A549 (cell line): ENCODE measurements around the gene IFT43. TPM values are rescaled to one million over a fixed set of nuclear protein-coding genes. Genes with fewer than 3 reads are reported as not detected.

Experiments used
- ATAC-seq, 2 experiments: fragments of 200-7000 bp in 1 of 2; fragments of >200 bp in 1 of 2; cut with Nextera tagmentation in 1 of 2; cut with Tn5 transposase in 1 of 2; 3 replicates each; pipeline versions ENCODE4 v1.8.0 to v1.9.1; 2018 to 2020; ENCODE audit warnings: mild to moderate bottlenecking in 1 of 2, moderate library complexity in 1 of 2
- CTCF ChIA-PET: fragments of 300-600 bp; sonication (Branson Sonifier 250); formaldehyde crosslinking; extraction: SDS; loops from one replicate; lab custom pipeline; 2021; ENCODE audit warnings: antibody characterized with exemption, inconsistent platforms; lab: Yijun Ruan, JAX
- POLR2A ChIA-PET: fragments of 350-600 bp; formaldehyde crosslinking; extraction: SDS; loops from one replicate; lab custom pipeline; 2021; ENCODE audit warnings: antibody characterized with exemption, inconsistent platforms; lab: Yijun Ruan, JAX
- DNase-seq, 2 experiments: peaks; one replicate each; pipeline versions ENCODE4 v3.0.0 to v3.0.0-alpha.2; 2011 to 2016; ENCODE audit warnings: low read depth in 1 of 2, low spot score in 1 of 2
- FAIRE-seq: peaks from 2 replicates; lab custom pipeline; 2011; peaks lifted over from hg19 to GRCh38; lab: Jason Lieb, UNC
- H3K27ac ChIP-seq, 2 experiments: fragments of >200 bp; sonication (Bioruptor Twin); formaldehyde crosslinking; 3 replicates each; pipeline ENCODE4 v1.5.1; 2016 to 2017
- H3K4me1 ChIP-seq: fragments of >200 bp; sonication (Bioruptor Twin); formaldehyde crosslinking; 3 replicates; pipeline ENCODE4 v1.6.1; 2016
- H3K4me2 ChIP-seq: fragments of >200 bp; sonication (Bioruptor Twin); formaldehyde crosslinking; 3 replicates; pipeline ENCODE4 v1.6.1; 2016
- H3K4me3 ChIP-seq: fragments of >200 bp; sonication (Bioruptor Twin); formaldehyde crosslinking; 3 replicates; pipeline ENCODE4 v1.5.1; 2016
- H3K9me3 ChIP-seq: fragments of >200 bp; sonication (Bioruptor Twin); formaldehyde crosslinking; 3 replicates; pipeline ENCODE4 v1.6.1; 2016
- BHLHE40 ChIP-seq: IDR thresholded peaks from 2 replicates; pipeline ENCODE4 v1.6.1; 2012; ENCODE audit warnings: low read depth, low read length, inconsistent platforms
- CHD4 ChIP-seq: fragments of 200-600 bp; sonication (generic); IDR thresholded peaks from 2 replicates; pipeline ENCODE4 v1.6.1; 2016; ENCODE audit warnings: antibody characterized with exemption, mild to moderate bottlenecking, borderline replicate concordance
- EHF ChIP-seq: fragments of 250-450 bp; sonication (Bioruptor Pico); IDR thresholded peaks from 2 replicates; pipeline ENCODE4 v1.5.0; 2020; ENCODE audit warnings: mild to moderate bottlenecking
- FOSB ChIP-seq: fragments of 250-450 bp; sonication (Bioruptor Pico); IDR thresholded peaks from 2 replicates; pipeline ENCODE4 v1.5.0; 2020; ENCODE audit warnings: mild to moderate bottlenecking, moderate library complexity
- HEYL ChIP-seq: fragments of 250-450 bp; sonication (Bioruptor Pico); IDR thresholded peaks from 2 replicates; pipeline ENCODE4 v1.8.0; 2021; ENCODE audit warnings: mild to moderate bottlenecking, moderate library complexity
- HOXA7 ChIP-seq: fragments of 250-450 bp; sonication (Bioruptor Pico); IDR thresholded peaks from 2 replicates; pipeline ENCODE4 v1.5.0; 2020; ENCODE audit warnings: mild to moderate bottlenecking, moderate library complexity
- HOXB13 ChIP-seq: fragments of 250-450 bp; sonication (Bioruptor Pico); IDR thresholded peaks from 2 replicates; pipeline ENCODE4 v1.5.0; 2020; ENCODE audit warnings: low read depth, mild to moderate bottlenecking, moderate library complexity
- HOXB5 ChIP-seq: fragments of 250-450 bp; sonication (Bioruptor Pico); IDR thresholded peaks from 2 replicates; pipeline ENCODE4 v1.5.0; 2020; ENCODE audit warnings: mild to moderate bottlenecking, moderate library complexity
- JUNB ChIP-seq: fragments of >200 bp; sonication (Bioruptor Twin); formaldehyde crosslinking; IDR thresholded peaks from 2 replicates; pipeline ENCODE4 v1.6.1; 2016
- MAFK ChIP-seq: fragments of 450-650 bp; IDR thresholded peaks from 2 replicates; pipeline ENCODE4 v1.6.1; 2014; ENCODE audit not compliant: partially characterized antibody
- MAZ ChIP-seq: fragments of 150-350 bp; IDR thresholded peaks from 2 replicates; pipeline ENCODE4 v1.6.1; 2014; ENCODE audit warnings: antibody characterized with exemption, low read depth, low read length, borderline replicate concordance
- NFE2L2 ChIP-seq: fragments of 150-350 bp; conservative IDR thresholded peaks from 2 replicates; pipeline ENCODE4 v1.6.1; 2014; ENCODE audit warnings: low read length
- NPAS2 ChIP-seq: fragments of 250-450 bp; sonication (Bioruptor Pico); IDR thresholded peaks from 2 replicates; pipeline ENCODE4 v1.8.0; 2022; ENCODE audit warnings: mild to moderate bottlenecking, moderate library complexity, borderline replicate concordance
- RCOR1 ChIP-seq: fragments of 150-350 bp; IDR thresholded peaks from 2 replicates; pipeline ENCODE4 v1.6.1; 2014; ENCODE audit warnings: antibody characterized with exemption, low read length, low read depth
- RNF2 ChIP-seq: fragments of 200-600 bp; sonication (generic); IDR thresholded peaks from 2 replicates; pipeline ENCODE4 v1.6.1; 2016; ENCODE audit warnings: low read depth, mild to moderate bottlenecking, antibody characterized with exemption, moderate library complexity, borderline replicate concordance
- TP53 ChIP-seq: fragments of 250-450 bp; sonication (Bioruptor Pico); IDR thresholded peaks from 2 replicates; pipeline ENCODE4 v1.5.0; 2021; ENCODE audit warnings: mild to moderate bottlenecking, moderate library complexity
- ZNF302 ChIP-seq: fragments of 250-450 bp; sonication (Bioruptor Pico); IDR thresholded peaks from 2 replicates; pipeline ENCODE4 v1.9.0; 2021; ENCODE audit warnings: inconsistent platforms, mild to moderate bottlenecking, moderate library complexity
- ZSCAN20 ChIP-seq: fragments of 250-450 bp; sonication (Bioruptor Pico); IDR thresholded peaks from 2 replicates; pipeline ENCODE4 v1.8.0; 2022; ENCODE audit warnings: mild to moderate bottlenecking, moderate library complexity
- WGBS: methylation state at CpG from one replicate; pipeline ENCODE4 v1.1.6; 2017; ENCODE audit errors: missing lambda C conversion rate; 5-methylcytosine and 5-hydroxymethylcytosine counted together
- polyA plus RNA-seq, 4 experiments: library from polyadenylated mRNA; depleted of rRNA in 3 of 4; stranded (reverse); fragments of >200 nt; fragmentation: RNase III in 1 of 4; extraction: RNeasy Plus Mini Kit Qiagen cat#74134 plus additional on column Dnase treatment in 1 of 4; gene quantifications; 2 replicates in 3 of 4; 3 replicates in 1 of 4; pipeline ENCODE4 v1.2.3, GENCODE V29; 2011 to 2017
- TF ChIP-seq, protein P1 (sequence below): fragments of 150-350 bp; IDR thresholded peaks from 2 replicates; pipeline ENCODE4 v1.6.1; 2014; ENCODE audit warnings: low read depth, mild to moderate bottlenecking, low read length
- TF ChIP-seq, protein P2 (sequence below): fragments of >200 bp; sonication (Bioruptor Twin); formaldehyde crosslinking; IDR thresholded peaks from 3 replicates; pipeline ENCODE4 v1.6.1; 2016
- TF ChIP-seq, protein P3 (sequence below): IDR thresholded peaks from 2 replicates; pipeline ENCODE4 v1.6.1; 2012
- TF ChIP-seq, protein P4 (sequence below): IDR thresholded peaks from 2 replicates; pipeline ENCODE4 v1.6.1; 2012

The IFT43 gene
- polyA plus RNA-seq, 2 of the 4 experiments (the other 2 are of a cell fraction): 46.4 to 49.4 TPM

DNA sequence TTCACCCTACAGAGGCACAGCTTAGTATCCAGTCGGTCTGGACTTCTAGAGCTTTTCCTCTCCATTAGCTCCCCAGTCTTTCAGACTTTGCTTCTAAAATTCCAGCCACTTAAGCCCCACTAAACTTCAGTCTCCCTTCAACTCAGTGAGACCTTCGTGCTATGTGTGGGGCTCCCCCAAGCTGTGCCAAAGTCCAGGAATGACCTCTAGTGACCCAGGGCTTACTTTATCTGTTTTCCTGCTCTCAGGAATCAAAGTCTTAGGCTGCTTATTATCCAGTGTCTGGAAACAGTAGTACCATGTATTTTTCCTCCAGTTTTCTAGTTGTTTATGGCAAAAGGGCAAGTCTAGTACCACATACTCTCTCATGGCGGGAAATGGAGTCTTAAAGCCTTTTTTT, 77.8 kb downstream of the IFT43 start:
- WGBS: 84% methylated on average over 3 of the region's 3 CpGs

DNA sequence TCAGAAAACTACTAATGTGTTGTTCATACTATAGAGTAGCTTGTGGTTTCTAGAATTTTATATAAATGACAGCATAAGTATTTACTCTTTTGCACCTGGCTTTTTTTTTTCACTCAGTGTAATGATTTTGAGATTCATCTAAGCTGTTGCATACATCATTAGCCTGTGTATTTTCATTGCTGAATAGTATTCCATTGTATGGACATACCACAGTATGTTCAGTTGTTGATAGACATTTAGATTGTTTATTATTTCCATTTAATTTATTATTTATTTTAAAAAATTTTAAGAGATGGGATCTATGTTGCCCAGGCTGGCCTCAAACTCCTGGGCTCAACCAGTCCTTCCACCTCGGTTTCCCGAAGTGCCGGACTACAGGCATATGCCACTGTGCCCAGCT, 80.0 kb downstream of the IFT43 start:
- peaks cover 7% of the 10 kb centered on the region; the same call in 1 of the 3 replicates for H3K9me3 ChIP-seq
- H3K27ac ChIP-seq: no peak overlapping the region
- POLR2A ChIA-PET: no interaction called here
- CTCF ChIA-PET: interaction anchor here (0.6 to 4.7 kb wide), 8 partner anchors 10 to 580 kb away, joined by 3 to 23 read pairs (median 3); no protein-coding TSS in a partner anchor
- 95% methylated on average over 3 of the region's 3 CpGs for WGBS
- no peak for FAIRE-seq
- DNase-seq: no peak
- no peak overlapping the region for H3K4me2 ChIP-seq
- no peak for ATAC-seq
- no peaks in the 10 kb centered on the region for H3K4me1 ChIP-seq
- H3K4me3 ChIP-seq: no peak overlapping the region
- TF ChIP-seq, protein P1, sequence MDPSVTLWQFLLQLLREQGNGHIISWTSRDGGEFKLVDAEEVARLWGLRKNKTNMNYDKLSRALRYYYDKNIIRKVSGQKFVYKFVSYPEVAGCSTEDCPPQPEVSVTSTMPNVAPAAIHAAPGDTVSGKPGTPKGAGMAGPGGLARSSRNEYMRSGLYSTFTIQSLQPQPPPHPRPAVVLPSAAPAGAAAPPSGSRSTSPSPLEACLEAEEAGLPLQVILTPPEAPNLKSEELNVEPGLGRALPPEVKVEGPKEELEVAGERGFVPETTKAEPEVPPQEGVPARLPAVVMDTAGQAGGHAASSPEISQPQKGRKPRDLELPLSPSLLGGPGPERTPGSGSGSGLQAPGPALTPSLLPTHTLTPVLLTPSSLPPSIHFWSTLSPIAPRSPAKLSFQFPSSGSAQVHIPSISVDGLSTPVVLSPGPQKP: no peak
- TF ChIP-seq MAFK (no peak), RCOR1 (no peak)

More for the DNA sequence above, 77.8 kb downstream of the IFT43 start:
- TF ChIP-seq JUNB (no peak), HEYL (CRISPR knock-in tag) (no peak), HOXA7 (CRISPR knock-in tag) (no peak), EHF (CRISPR knock-in tag) (no peak), ZSCAN20 (CRISPR knock-in tag) (no peak), MAZ (no peak), ZNF302 (CRISPR knock-in tag) (no peak), NFE2L2 (no peak), HOXB13 (CRISPR knock-in tag) (no peak), FOSB (CRISPR knock-in tag) (no peak)
- TF ChIP-seq, protein P2, sequence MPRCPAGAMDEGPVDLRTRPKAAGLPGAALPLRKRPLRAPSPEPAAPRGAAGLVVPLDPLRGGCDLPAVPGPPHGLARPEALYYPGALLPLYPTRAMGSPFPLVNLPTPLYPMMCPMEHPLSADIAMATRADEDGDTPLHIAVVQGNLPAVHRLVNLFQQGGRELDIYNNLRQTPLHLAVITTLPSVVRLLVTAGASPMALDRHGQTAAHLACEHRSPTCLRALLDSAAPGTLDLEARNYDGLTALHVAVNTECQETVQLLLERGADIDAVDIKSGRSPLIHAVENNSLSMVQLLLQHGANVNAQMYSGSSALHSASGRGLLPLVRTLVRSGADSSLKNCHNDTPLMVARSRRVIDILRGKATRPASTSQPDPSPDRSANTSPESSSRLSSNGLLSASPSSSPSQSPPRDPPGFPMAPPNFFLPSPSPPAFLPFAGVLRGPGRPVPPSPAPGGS: no peak
- TF ChIP-seq, protein P3, sequence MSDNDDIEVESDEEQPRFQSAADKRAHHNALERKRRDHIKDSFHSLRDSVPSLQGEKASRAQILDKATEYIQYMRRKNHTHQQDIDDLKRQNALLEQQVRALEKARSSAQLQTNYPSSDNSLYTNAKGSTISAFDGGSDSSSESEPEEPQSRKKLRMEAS: no peak
- TF ChIP-seq, protein P1: no peak
- Histone ChIP-seq H3K27ac (no peak overlapping the region), H3K9me3 (peaks cover 7% of the 10 kb centered on the region; the same call in 1 of the 3 replicates), H3K4me2 (no peak overlapping the region), H3K4me3 (no peak overlapping the region), H3K4me1 (no peaks in the 10 kb centered on the region)
- FAIRE-seq: no peak
- ChIA-PET POLR2A (no interaction called here), CTCF (interaction anchor here (0.7 to 1.7 kb wide), 4 partner anchors 10 to 324 kb away, joined by 4 to 8 read pairs (median 6); no protein-coding TSS in a partner anchor)
- ATAC-seq: no peak
- no peak for DNase-seq

DNA sequence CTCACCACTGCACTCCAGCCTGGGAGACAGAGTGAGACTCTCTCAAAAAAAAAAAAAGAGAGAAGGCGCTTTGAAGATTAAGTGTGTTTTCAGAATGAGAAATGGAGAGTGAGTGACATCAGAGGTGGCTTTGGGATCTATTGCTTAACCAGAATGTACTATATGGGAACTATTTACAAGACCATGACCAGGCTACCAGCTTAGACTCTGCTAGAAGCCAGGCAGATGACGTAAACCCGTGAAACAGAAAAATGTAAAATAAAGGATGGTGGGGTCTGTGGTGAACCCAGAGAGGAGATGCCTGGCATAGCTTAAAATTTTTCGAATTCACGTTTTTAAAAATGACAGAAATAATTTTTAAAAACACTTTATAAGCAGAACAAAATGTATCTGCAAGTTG, 82.0 kb downstream of the IFT43 start:
- Histone ChIP-seq H3K4me1 (no peaks in the 10 kb centered on the region), H3K4me2 (no peak overlapping the region), H3K27ac (no peak overlapping the region), H3K9me3 (peaks cover 7% of the 10 kb centered on the region; the same call in 1 of the 3 replicates), H3K4me3 (no peak overlapping the region)
- no peak for TF ChIP-seq EHF (CRISPR knock-in tag)
- TF ChIP-seq BHLHE40: no peak
- no peak for TF ChIP-seq NPAS2 (CRISPR knock-in tag)
- TF ChIP-seq HOXB5 (CRISPR knock-in tag): no peak
- no peak for TF ChIP-seq RNF2
- TF ChIP-seq HOXA7 (CRISPR knock-in tag): no peak
- TF ChIP-seq CHD4: no peak
- TF ChIP-seq TP53 (CRISPR knock-in tag): no peak
- TF ChIP-seq, protein P4, sequence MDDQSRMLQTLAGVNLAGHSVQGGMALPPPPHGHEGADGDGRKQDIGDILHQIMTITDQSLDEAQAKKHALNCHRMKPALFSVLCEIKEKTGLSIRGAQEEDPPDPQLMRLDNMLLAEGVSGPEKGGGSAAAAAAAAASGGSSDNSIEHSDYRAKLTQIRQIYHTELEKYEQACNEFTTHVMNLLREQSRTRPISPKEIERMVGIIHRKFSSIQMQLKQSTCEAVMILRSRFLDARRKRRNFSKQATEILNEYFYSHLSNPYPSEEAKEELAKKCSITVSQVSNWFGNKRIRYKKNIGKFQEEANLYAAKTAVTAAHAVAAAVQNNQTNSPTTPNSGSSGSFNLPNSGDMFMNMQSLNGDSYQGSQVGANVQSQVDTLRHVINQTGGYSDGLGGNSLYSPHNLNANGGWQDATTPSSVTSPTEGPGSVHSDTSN: no peak
- TF ChIP-seq, protein P3: no peak
- TF ChIP-seq JUNB: no peak
- FAIRE-seq (no peak), DNase-seq (no peak), ATAC-seq (no peak)
- ChIA-PET POLR2A (no interaction called here), CTCF (interaction anchor here (0.6 to 4.7 kb wide), 6 partner anchors 17 to 578 kb away, joined by 3 to 23 read pairs (median 3); no protein-coding TSS in a partner anchor)
- 82% methylated on average over 5 of the region's 5 CpGs for WGBS
